Thyroid gland (tissue), 4 donors: Measurements from ENCODE around the gene PTP4A1.

Experiments
- CTCF ChIP-seq, 6 experiments: fragments of 200-600 bp in 3 of 6; fragments of 450-650 bp in 3 of 6; sonication (generic) in 3 of 6; IDR thresholded peaks; one replicate each; pipeline ENCODE4 v1.5.1; 2016 to 2019; ENCODE audit warnings: antibody characterized with exemption in 6 of 6, mild to moderate bottlenecking in 2 of 6, inconsistent platforms in 1 of 6, moderate library complexity in 1 of 6
- POLR2A ChIP-seq, 2 donors: fragments of 450-650 bp; IDR thresholded peaks; one replicate each; pipeline ENCODE4 v1.6.1; 2017; ENCODE audit warnings: antibody characterized with exemption in 2 of 2, mild to moderate bottlenecking in 2 of 2, moderate library complexity in 1 of 2

- TF ChIP-seq POLR2A (IDR thresholded peaks at IDR 0.05) (no peak), CTCF (IDR thresholded peaks at IDR 0.05) (no peak)
These were observed 26.0 kb upstream of the PTP4A1 start for GRCh38 chr6:63546236-63546635.
